Ishikawa (cell line): ENCODE results near the gene SLC16A2.

Experiments used
- CEBPB ChIP-seq: IDR thresholded peaks from 2 replicates; pipeline ENCODE4 v1.6.1; 2012
- CREB1 ChIP-seq: IDR thresholded peaks from 2 replicates; pipeline ENCODE4 v1.6.1; 2012; ENCODE audit warnings: low read depth
- EGR1 ChIP-seq: IDR thresholded peaks from 2 replicates; pipeline ENCODE4 v1.6.1; 2012
- EP300 ChIP-seq: IDR thresholded peaks from 2 replicates; pipeline ENCODE4 v1.6.1; 2012; ENCODE audit warnings: borderline replicate concordance
- FOXM1 ChIP-seq: IDR thresholded peaks from 2 replicates; pipeline ENCODE4 v1.6.1; 2012; ENCODE audit warnings: low read depth, borderline replicate concordance
- NFIC ChIP-seq: IDR thresholded peaks from 2 replicates; pipeline ENCODE4 v1.6.1; 2012
- RAD21 ChIP-seq: IDR thresholded peaks from 2 replicates; pipeline ENCODE4 v1.6.1; 2012; ENCODE audit warnings: low read depth
- TAF1 ChIP-seq: IDR thresholded peaks from 2 replicates; pipeline ENCODE4 v1.6.1; 2012; ENCODE audit warnings: low read depth, mild to moderate bottlenecking
- TCF12 ChIP-seq: IDR thresholded peaks from 2 replicates; pipeline ENCODE4 v1.6.1; 2012; ENCODE audit warnings: low read depth
- TEAD4 ChIP-seq: IDR thresholded peaks from 2 replicates; pipeline ENCODE4 v1.6.1; 2012
- YY1 ChIP-seq: IDR thresholded peaks from 2 replicates; pipeline ENCODE4 v1.6.1; 2012; ENCODE audit warnings: low read depth
- ZBTB7A ChIP-seq: IDR thresholded peaks from 2 replicates; pipeline ENCODE4 v1.6.1; 2012; ENCODE audit warnings: low read depth
- TF ChIP-seq, protein P1 (sequence below): IDR thresholded peaks from 2 replicates; pipeline ENCODE4 v1.6.1; 2012
- TF ChIP-seq, protein P2 (sequence below): IDR thresholded peaks from 2 replicates; pipeline ENCODE4 v1.6.1; 2012; ENCODE audit warnings: low read depth, mild to moderate bottlenecking
- TF ChIP-seq, protein P3 (sequence below): IDR thresholded peaks from 2 replicates; pipeline ENCODE4 v1.6.1; 2012

The SLC16A2 gene

DNA sequence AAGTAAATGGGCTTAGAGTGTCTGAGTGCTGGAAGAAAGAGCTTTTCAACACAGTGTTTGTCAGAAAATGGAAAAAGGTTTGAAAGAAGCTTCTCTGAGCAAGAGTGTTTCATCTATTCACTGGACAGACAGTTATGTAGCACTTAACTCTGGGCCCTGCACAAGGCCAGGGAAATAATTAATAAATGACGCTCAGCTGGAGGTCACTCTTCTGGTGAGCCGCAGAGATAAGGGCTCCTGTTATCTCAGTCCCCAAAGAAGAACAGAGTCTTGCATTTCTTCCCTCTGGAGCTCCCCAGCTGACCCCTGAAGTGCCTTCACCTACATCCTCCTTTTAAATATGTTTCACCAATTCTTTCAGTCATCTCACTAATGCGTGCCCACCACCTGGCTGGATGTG lies 90.4 kb downstream of the SLC16A2 start:
- no peak for TF ChIP-seq NFIC
- TF ChIP-seq FOXM1 = no peak
- no peak for TF ChIP-seq TEAD4
- no peak for TF ChIP-seq YY1
- no peak for TF ChIP-seq TCF12
- no peak for TF ChIP-seq RAD21
- TF ChIP-seq, protein P1, sequence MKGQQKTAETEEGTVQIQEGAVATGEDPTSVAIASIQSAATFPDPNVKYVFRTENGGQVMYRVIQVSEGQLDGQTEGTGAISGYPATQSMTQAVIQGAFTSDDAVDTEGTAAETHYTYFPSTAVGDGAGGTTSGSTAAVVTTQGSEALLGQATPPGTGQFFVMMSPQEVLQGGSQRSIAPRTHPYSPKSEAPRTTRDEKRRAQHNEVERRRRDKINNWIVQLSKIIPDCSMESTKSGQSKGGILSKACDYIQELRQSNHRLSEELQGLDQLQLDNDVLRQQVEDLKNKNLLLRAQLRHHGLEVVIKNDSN = no peak

DNA sequence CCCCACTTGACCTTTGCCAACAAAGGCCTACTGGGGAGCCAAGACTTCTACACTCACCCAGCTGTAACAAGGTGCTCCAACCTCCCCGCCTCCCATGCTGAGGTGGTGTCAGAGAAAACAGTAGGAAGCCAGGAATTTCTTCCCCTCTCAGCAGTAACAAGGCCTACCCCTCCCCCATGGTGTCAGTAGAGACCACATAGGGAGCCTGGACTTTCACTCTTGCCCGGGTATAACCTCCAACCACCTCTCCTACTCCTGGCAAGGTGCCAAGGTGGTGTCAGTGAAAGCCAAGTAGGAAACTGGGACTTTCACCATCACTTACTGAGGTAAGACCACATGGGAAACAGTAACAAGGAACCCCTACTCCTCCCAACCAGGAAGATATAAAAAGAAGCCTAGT lies 93.1 kb downstream of the SLC16A2 start:
- TF ChIP-seq ZBTB7A (0 out of 2 replicates have a peak, but pooled peaks have one; percentile 27), NFIC (peak; percentile 92), EP300 (peak; percentile 93), CREB1 (no peak), CEBPB (no peak), YY1 (no peak), EGR1 (no peak), FOXM1 (peak; percentile 82), RAD21 (no peak; the same call in 1 of the 2 replicates), TEAD4 (peak; percentile 90), TCF12 (peak; percentile 94), TAF1 (no peak)
- TF ChIP-seq, protein P2, sequence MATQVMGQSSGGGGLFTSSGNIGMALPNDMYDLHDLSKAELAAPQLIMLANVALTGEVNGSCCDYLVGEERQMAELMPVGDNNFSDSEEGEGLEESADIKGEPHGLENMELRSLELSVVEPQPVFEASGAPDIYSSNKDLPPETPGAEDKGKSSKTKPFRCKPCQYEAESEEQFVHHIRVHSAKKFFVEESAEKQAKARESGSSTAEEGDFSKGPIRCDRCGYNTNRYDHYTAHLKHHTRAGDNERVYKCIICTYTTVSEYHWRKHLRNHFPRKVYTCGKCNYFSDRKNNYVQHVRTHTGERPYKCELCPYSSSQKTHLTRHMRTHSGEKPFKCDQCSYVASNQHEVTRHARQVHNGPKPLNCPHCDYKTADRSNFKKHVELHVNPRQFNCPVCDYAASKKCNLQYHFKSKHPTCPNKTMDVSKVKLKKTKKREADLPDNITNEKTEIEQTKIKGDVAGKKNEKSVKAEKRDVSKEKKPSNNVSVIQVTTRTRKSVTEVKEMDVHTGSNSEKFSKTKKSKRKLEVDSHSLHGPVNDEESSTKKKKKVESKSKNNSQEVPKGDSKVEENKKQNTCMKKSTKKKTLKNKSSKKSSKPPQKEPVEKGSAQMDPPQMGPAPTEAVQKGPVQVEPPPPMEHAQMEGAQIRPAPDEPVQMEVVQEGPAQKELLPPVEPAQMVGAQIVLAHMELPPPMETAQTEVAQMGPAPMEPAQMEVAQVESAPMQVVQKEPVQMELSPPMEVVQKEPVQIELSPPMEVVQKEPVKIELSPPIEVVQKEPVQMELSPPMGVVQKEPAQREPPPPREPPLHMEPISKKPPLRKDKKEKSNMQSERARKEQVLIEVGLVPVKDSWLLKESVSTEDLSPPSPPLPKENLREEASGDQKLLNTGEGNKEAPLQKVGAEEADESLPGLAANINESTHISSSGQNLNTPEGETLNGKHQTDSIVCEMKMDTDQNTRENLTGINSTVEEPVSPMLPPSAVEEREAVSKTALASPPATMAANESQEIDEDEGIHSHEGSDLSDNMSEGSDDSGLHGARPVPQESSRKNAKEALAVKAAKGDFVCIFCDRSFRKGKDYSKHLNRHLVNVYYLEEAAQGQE = no peak
- TF ChIP-seq, protein P3, sequence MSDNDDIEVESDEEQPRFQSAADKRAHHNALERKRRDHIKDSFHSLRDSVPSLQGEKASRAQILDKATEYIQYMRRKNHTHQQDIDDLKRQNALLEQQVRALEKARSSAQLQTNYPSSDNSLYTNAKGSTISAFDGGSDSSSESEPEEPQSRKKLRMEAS = peak; percentile 34; the same call in 1 of the 2 replicates
- TF ChIP-seq, protein P1 = no peak

DNA sequence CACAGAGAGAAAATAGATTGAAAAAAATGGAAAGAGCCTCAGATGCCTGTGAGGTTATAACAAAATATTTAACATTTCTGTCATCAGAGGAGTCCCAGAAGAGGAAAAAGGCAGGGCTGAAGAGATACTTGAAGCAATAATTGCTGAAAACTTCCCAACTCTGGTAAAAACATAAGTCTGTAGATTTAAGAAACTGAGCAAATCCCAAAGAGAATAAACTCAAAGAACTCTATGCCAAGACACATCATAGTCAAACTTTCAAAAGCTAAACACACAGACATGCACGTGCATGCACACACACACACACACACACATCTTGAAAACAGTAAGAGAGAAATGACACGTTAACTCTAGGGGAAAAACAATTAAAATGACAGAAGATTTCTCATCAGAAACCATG lies 94.1 kb downstream of the SLC16A2 start:
- TF ChIP-seq TAF1 = no peak
- TF ChIP-seq, protein P3 = no peak

DNA sequence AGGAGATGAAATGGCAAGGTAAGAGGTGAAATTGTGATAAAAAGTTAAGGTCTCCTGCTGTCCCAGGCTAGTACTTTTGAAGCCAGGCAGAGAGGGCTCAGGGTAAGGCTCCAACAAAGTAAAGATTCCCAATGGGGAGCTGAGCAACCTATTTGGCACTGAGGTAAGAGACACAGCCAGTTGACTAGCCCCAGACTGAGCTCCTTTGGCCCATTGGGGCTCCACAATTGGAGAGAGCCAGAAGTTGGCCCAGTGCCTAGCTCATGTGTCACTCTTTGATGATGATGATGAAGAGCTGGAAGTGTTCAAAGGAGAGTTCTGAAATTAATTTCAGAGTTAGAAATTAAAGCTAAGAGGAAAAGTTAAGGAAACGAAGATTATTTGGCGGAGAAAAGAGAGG lies 98.6 kb downstream of the SLC16A2 start:
- TF ChIP-seq, protein P2 = no peak
- TF ChIP-seq TEAD4 = no peak
- TF ChIP-seq CEBPB = no peak
- no peak for TF ChIP-seq ZBTB7A
- no peak for TF ChIP-seq EP300
- TF ChIP-seq, protein P1 = no peak
- TF ChIP-seq CREB1 = no peak

DNA sequence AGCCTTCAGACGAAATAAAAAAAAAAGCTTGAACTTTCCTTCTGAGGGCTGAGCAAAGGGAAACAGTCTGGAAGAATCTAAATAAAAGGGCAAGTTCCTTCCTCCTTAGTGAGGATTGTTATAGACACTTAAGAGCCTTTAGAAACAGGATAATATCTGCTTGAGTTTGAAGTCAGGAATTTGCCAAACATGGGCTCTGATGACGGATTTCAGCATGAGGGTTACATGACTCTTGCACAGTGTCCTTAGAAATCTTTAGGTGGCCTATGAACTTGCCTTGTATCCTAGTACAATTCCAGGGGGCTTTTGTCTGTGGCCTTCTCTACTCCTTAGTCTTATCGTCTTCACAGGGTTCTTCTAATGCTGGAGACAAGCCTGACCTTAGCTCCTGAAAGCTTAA lies 99.0 kb downstream of the SLC16A2 start:
- TF ChIP-seq NFIC = no peak
- TF ChIP-seq, protein P2 = no peak
- TF ChIP-seq, protein P3 = no peak
- TF ChIP-seq CEBPB = no peak
- no peak for TF ChIP-seq ZBTB7A
- no peak for TF ChIP-seq EGR1
- TF ChIP-seq, protein P1 = no peak
- no peak for TF ChIP-seq TCF12
- no peak for TF ChIP-seq CREB1
- no peak for TF ChIP-seq FOXM1
- TF ChIP-seq TAF1 = no peak
- no peak for TF ChIP-seq RAD21
